ENCODE measurements around the gene POU2AF1. TPM values are rescaled to one million over a fixed set of nuclear protein-coding genes. Genes with fewer than 3 reads are reported as not detected.

Gene POU2AF1
- total and polyA plus RNA-seq, 2 of the 13 experiments (the other 11 are each of a cell fraction or from before 2014, with no cell fraction given) = 1.9 to 3.6 TPM

DNA sequence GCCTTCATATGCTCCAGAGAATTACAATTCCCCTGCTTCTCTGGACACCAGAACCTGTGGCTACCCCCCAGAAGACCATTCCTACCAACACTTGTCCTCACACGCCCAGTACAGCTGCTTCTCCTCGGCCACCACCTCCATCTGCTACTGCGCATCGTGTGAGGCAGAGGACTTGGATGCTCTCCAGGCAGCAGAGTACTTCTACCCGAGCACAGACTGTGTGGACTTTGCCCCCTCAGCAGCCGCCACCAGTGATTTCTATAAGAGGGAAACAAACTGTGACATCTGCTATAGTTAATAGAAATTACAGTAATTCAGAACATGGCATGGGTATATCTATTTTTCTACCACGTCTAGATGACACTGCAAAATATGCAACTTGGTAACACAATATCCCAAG, 70.9 kb downstream of the POU2AF1 start (continued):
- TF ChIP-seq ZNF121 (CRISPR knock-in tag; IDR thresholded peaks at IDR 0.05) (no peak), HNF4G (IDR thresholded peaks at IDR 0.05; ENCODE audit: borderline replicate concordance, low read depth, low read length) (peak; percentile 95), HNF4G (CRISPR knock-in tag; IDR thresholded peaks at IDR 0.05; ENCODE audit: borderline replicate concordance, low read depth) (peak; percentile 91; the same call in 1 of the 2 replicates), RCOR2 (CRISPR knock-in tag; IDR thresholded peaks at IDR 0.05) (0 out of 2 replicates have a peak, but pooled peaks have one; percentile 54), ZNF644 (CRISPR knock-in tag; IDR thresholded peaks at IDR 0.05; ENCODE audit: low read depth) (peak; percentile 85), SIX1 (CRISPR knock-in tag; IDR thresholded peaks at IDR 0.05; ENCODE audit: borderline replicate concordance) (no peak), RFX1 (IDR thresholded peaks at IDR 0.05) (no peak), ZNF768 (CRISPR knock-in tag; IDR thresholded peaks at IDR 0.05) (no peak), ZNF331 (CRISPR knock-in tag; IDR thresholded peaks at IDR 0.05) (no peak), ZNF773 (CRISPR knock-in tag; IDR thresholded peaks at IDR 0.05; ENCODE audit: borderline replicate concordance) (no peak), RXRB (CRISPR knock-in tag; IDR thresholded peaks at IDR 0.05; ENCODE audit: borderline replicate concordance) (0 out of 2 replicates have a peak, but pooled peaks have one; percentile 50), KDM2A (CRISPR knock-in tag; IDR thresholded peaks at IDR 0.05; ENCODE audit: borderline replicate concordance, low read depth) (peak; percentile 28; the same call in 1 of the 2 replicates)
- TF ChIP-seq, protein P1, sequence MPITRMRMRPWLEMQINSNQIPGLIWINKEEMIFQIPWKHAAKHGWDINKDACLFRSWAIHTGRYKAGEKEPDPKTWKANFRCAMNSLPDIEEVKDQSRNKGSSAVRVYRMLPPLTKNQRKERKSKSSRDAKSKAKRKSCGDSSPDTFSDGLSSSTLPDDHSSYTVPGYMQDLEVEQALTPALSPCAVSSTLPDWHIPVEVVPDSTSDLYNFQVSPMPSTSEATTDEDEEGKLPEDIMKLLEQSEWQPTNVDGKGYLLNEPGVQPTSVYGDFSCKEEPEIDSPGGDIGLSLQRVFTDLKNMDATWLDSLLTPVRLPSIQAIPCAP (CRISPR knock-in tag; IDR thresholded peaks at IDR 0.05; ENCODE audit: low read depth) = no peak
- TF ChIP-seq, protein P2, sequence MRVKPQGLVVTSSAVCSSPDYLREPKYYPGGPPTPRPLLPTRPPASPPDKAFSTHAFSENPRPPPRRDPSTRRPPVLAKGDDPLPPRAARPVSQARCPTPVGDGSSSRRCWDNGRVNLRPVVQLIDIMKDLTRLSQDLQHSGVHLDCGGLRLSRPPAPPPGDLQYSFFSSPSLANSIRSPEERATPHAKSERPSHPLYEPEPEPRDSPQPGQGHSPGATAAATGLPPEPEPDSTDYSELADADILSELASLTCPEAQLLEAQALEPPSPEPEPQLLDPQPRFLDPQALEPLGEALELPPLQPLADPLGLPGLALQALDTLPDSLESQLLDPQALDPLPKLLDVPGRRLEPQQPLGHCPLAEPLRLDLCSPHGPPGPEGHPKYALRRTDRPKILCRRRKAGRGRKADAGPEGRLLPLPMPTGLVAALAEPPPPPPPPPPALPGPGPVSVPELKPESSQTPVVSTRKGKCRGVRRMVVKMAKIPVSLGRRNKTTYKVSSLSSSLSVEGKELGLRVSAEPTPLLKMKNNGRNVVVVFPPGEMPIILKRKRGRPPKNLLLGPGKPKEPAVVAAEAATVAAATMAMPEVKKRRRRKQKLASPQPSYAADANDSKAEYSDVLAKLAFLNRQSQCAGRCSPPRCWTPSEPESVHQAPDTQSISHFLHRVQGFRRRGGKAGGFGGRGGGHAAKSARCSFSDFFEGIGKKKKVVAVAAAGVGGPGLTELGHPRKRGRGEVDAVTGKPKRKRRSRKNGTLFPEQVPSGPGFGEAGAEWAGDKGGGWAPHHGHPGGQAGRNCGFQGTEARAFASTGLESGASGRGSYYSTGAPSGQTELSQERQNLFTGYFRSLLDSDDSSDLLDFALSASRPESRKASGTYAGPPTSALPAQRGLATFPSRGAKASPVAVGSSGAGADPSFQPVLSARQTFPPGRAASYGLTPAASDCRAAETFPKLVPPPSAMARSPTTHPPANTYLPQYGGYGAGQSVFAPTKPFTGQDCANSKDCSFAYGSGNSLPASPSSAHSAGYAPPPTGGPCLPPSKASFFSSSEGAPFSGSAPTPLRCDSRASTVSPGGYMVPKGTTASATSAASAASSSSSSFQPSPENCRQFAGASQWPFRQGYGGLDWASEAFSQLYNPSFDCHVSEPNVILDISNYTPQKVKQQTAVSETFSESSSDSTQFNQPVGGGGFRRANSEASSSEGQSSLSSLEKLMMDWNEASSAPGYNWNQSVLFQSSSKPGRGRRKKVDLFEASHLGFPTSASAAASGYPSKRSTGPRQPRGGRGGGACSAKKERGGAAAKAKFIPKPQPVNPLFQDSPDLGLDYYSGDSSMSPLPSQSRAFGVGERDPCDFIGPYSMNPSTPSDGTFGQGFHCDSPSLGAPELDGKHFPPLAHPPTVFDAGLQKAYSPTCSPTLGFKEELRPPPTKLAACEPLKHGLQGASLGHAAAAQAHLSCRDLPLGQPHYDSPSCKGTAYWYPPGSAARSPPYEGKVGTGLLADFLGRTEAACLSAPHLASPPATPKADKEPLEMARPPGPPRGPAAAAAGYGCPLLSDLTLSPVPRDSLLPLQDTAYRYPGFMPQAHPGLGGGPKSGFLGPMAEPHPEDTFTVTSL (CRISPR knock-in tag; IDR thresholded peaks at IDR 0.05; ENCODE audit: borderline replicate concordance) = no peak
- TF ChIP-seq, protein P3, sequence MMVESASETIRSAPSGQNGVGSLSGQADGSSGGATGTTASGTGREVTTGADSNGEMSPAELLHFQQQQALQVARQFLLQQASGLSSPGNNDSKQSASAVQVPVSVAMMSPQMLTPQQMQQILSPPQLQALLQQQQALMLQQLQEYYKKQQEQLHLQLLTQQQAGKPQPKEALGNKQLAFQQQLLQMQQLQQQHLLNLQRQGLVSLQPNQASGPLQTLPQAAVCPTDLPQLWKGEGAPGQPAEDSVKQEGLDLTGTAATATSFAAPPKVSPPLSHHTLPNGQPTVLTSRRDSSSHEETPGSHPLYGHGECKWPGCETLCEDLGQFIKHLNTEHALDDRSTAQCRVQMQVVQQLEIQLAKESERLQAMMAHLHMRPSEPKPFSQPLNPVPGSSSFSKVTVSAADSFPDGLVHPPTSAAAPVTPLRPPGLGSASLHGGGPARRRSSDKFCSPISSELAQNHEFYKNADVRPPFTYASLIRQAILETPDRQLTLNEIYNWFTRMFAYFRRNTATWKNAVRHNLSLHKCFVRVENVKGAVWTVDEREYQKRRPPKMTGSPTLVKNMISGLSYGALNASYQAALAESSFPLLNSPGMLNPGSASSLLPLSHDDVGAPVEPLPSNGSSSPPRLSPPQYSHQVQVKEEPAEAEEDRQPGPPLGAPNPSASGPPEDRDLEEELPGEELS (CRISPR knock-in tag; IDR thresholded peaks at IDR 0.05) = 0 out of 2 replicates have a peak, but pooled peaks have one; percentile 19
- TF ChIP-seq, protein P4, sequence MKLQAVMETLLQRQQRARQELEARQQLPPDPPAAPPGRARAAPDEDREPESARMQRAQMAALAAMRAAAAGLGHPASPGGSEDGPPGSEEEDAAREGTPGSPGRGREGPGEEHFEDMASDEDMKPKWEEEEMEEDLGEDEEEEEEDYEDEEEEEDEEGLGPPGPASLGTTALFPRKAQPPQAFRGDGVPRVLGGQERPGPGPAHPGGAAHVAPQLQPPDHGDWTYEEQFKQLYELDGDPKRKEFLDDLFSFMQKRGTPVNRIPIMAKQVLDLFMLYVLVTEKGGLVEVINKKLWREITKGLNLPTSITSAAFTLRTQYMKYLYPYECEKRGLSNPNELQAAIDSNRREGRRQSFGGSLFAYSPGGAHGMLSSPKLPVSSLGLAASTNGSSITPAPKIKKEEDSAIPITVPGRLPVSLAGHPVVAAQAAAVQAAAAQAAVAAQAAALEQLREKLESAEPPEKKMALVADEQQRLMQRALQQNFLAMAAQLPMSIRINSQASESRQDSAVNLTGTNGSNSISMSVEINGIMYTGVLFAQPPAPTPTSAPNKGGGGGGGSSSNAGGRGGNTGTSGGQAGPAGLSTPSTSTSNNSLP (IDR thresholded peaks at IDR 0.05; ENCODE audit: low read depth, low read length) = peak; percentile 38; the same call in 1 of the 2 replicates
- TF ChIP-seq, protein P5, sequence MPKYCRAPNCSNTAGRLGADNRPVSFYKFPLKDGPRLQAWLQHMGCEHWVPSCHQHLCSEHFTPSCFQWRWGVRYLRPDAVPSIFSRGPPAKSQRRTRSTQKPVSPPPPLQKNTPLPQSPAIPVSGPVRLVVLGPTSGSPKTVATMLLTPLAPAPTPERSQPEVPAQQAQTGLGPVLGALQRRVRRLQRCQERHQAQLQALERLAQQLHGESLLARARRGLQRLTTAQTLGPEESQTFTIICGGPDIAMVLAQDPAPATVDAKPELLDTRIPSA (CRISPR knock-in tag; IDR thresholded peaks at IDR 0.05; ENCODE audit: borderline replicate concordance) = no peak
- TF ChIP-seq, protein P6, sequence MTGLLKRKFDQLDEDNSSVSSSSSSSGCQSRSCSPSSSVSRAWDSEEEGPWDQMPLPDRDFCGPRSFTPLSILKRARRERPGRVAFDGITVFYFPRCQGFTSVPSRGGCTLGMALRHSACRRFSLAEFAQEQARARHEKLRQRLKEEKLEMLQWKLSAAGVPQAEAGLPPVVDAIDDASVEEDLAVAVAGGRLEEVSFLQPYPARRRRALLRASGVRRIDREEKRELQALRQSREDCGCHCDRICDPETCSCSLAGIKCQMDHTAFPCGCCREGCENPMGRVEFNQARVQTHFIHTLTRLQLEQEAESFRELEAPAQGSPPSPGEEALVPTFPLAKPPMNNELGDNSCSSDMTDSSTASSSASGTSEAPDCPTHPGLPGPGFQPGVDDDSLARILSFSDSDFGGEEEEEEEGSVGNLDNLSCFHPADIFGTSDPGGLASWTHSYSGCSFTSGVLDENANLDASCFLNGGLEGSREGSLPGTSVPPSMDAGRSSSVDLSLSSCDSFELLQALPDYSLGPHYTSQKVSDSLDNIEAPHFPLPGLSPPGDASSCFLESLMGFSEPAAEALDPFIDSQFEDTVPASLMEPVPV (CRISPR knock-in tag; IDR thresholded peaks at IDR 0.05) = no peak
